SK-N-SH treated with all-trans-retinoic acid at 6 μM for 48 hours (cell line): ENCODE results near the gene TNPO3.

Experiments used
- GLIS3 ChIP-seq: fragments of 250-450 bp; sonication (Bioruptor Pico); IDR thresholded peaks from 2 replicates; pipeline ENCODE4 v1.5.0; 2020; ENCODE audit warnings: mild to moderate bottlenecking, moderate library complexity
- PATZ1 ChIP-seq: fragments of 250-450 bp; sonication (Bioruptor Pico); IDR thresholded peaks from 2 replicates; pipeline ENCODE4 v1.8.0; 2020; ENCODE audit warnings: mild to moderate bottlenecking, moderate library complexity, borderline replicate concordance
- ZFP30 ChIP-seq: fragments of 450-650 bp; formaldehyde crosslinking; IDR thresholded peaks from 2 replicates; pipeline ENCODE4 v1.5.0; 2022; ENCODE audit warnings: mild to moderate bottlenecking, moderate library complexity

GRCh38 chr7:128968624-128969023 is 86.3 kb downstream of the TNPO3 start:
- no peak for TF ChIP-seq GLIS3
- TF ChIP-seq ZFP30, result no peak
- no peak for TF ChIP-seq PATZ1
